Middle frontal gyrus (tissue), 1 donor: ENCODE data around the gene WFIKKN1.
A peak's percentile ranks its signal among the peaks of the same experiment; 100 is the strongest.

ENCODE experiments used
- DNase-seq: peaks from one replicate; pipeline ENCODE4 v3.0.0-alpha.2; 2015; ENCODE audit warnings: low spot score; ENCODE audit errors: extremely low spot score

Gene WFIKKN1

GRCh38 chr16:636206-637080 lies 5.7 kb downstream of the WFIKKN1 start, which contains the start of gene METTL26:
Gene METTL26, minus strand, starts transcription at chr16:636305. Its CDS starts 15 bp downstream, at chr16:636290.
- peak; percentile 91 for DNase-seq

DNA sequence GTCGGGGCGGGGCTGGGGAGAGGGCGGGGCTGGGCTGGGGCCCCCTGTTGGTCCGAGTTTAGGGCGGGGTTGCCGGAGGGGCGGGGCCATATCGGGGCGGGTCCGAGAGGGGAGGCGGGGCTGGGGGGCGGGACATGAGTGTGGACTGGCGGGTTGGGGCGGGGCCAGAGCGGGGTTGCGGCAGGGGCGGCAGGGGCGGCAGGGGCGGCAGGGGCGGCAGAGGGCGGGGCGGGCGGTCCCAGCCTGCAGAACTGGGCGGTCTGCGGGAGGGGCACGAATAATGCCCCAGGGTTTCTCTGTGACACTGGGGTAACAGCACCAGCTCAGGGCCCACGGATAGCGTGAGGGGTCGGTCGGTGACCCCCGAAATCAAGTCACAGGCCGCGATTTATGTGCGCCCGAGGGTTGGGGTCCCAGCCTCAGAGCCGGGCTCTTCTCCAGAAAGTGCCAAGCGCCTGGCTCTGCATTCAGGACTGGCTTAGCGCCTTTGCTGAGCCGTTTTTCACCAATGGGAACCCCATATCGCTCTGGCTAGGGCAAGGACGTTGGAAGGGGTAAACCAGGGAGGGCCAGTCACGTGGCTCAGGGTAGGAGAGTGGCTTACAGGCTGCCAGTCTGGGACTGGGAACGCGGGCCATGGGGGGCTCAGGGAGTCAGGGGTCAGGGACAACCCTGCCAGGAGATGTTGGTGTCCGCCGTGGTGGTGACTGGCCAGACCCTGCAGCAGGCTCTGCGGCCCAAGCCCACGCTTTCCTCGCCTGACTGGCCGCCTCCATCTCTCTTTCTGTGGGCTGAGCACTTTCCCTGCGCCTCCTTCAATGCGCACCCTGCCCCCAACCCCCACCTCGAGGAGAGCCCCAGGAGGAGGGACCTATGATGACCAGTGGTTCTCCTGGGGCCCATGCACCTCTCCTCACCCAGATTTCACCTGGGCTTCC lies 6.6 kb downstream of the WFIKKN1 start:
- DNase-seq, result no peak

DNA sequence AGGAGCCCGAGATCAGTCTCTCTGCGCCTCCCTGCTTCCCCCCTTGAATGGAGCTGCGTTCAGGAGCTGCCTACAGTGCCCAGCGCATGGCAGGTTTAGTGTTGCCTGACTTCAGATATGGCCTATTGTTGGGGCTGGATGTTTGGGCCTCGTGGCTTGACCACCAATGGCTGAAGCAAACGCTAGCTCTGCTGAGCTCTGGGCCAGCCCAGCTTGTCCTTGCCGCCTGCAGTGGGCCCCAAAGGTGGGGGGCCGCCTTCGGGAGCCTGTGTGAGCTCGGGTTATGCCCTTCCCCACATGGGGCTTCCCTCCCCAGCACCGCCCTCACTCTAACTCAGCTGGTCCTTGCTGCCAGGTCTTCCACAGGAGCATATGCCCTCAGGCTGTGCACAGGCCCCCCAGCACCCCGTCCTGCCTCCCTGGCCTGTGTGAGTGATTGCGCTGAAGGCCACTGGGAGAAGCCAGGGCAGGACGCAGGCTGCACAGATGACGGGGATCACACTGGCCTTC lies 7.3 kb downstream of the WFIKKN1 start:
- DNase-seq, result no peak

DNA sequence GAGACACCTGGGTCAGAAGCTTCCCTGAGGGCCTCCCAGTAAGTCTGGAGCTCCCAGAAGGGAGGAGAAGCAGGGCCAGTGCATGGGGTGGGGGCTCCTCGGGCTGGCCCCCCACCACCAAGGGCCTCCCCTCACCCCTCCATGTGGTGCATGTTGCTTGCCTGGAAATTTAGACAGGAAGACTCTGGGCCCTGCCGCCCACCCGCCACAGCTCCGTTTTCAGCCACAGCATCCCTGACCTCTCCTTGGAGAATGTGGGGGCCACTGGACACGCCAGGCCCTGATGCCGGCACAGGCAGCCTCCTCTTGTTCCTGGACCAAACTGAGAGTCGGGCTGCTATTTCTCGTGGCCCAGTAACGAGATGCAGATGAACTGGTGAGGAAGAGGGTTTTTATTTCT lies 8.1 kb downstream of the WFIKKN1 start:
- no peak for DNase-seq

GRCh38 chr16:640614-641013 lies 9.8 kb downstream of the WFIKKN1 start:
- DNase-seq, result no peak

- DNase-seq, result peak; percentile 47
Measured at GRCh38 chr16:641326-642188, 10.8 kb downstream of the WFIKKN1 start, which contains the start of gene MCRIP2. Gene MCRIP2, plus strand, starts transcription at chr16:641828. Its CDS starts 164 bp downstream, at chr16:641992.

GRCh38 chr16:642189-643049 lies 11.6 kb downstream of the WFIKKN1 start:
- no peak for DNase-seq

DNA sequence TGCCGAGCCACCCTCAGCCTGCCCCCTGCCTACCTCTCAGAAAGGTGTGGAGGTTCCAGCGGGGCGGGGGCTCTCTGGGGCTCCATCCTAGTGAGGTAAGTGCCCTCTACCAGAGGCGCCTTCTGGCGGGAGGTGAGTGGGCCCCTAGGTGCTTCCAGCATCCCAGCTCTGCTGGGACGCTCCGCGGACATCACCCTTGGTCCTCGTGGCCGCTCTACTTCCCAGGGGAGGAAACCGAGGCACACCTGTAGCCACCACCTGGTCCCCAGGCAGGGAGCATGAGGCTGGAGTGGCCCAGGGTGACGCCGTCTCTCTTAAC lies 12.2 kb downstream of the WFIKKN1 start:
- no peak for DNase-seq

DNA sequence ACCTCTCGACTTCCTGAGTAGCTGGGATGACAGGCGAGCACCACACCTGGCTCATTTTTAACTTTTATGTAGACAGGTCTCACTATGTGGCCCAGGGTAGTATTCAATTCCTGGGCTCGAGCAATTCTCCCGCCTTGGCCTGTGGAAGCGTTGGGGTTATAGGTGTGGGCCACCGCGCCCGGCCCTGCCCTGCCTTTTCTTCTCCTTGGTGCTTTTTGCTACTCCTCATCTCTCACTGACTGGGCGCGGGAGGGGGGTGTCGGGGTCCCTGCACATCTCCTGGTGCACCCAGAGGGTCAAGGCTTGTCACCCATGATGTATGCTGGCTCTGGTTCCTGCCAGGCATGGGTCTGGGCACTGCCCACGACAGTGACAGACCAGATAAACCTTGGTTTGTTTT lies 13.8 kb downstream of the WFIKKN1 start:
- no peak for DNase-seq

DNA sequence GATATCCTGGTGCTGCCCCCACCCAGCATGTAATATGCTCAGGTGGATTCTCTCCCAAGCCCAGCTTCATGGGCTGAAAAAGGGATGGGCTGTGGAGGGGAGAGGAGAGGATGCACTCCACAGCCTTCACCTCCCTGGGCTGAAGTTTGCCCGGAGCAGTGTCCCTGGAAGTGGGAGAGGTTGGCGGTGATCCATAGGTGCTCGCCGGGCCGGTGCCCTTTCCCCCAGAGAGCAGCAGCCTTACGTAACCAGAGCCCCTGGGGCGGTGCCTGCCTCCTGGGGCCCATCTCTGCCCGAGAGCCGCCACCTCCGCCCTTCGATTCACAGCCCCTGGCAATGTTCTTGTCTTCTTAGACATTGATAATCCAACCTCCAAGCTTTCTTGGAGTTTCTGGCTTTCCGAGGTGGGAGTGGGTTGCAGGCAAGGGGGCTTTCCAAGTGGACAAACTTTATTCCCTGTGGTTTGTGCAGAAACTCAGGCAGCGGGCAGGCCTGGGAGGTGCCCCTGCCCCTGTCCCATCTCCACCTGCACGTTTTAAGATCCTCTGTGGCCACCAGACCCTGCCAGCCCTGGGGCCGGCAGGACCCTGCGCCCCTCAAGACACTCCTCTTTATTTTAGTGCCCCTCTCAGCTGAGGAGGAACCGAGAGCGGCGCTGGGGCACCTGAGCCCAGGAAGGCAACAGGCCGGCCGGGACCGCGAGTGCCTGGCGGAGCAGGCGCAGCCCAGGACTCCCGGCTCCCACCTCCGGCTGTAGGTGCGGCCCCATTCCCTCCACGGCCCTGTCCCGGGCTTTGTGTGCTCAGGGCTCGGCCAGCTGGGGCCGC lies 15.3 kb downstream of the WFIKKN1 start:
- DNase-seq, result no peak

- DNase-seq, result no peak
Measured at GRCh38 chr16:646679-647172, 15.9 kb downstream of the WFIKKN1 start.

GRCh38 chr16:647173-647902 lies 16.6 kb downstream of the WFIKKN1 start:
- DNase-seq, result no peak

DNA sequence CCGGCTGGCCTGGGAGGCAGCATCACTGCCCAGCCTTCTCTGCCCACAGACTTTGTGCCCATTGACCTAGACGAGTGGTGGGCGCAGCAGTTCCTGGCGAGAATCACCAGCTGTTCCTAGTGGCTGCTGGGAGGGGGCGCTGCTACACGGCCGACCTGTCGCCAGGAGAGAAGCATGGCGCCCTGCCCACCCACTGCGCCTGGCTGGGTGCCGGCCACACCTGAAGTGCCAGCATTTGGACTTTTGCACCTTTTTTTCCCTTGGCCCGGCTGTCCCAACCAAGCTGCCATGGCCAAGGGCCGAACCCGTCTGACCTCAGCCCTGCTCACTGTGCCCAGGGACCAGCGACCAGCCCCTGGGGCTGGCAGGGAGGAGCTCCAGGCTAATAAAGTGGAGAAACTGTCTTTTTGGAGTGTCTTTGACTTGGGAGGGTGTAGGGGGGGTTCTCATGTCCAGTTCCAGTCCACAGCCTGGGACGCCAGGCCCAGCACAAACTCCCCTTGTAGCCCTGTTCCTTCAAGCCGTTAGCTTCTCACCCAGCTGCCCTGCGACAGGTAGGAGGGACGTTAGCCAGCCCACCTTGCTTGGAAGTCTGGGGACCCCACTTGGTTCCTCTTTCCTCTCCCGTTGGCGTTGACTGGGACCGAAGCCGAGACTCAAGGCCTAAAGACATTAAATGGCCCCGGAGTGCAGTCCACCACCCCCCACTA lies 17.4 kb downstream of the WFIKKN1 start:
- DNase-seq, result no peak

GRCh38 chr16:648781-649589 lies 18.2 kb downstream of the WFIKKN1 start, which contains the start of gene WDR90:
Gene WDR90, plus strand, starts transcription at chr16:649365. Its CDS starts 52 bp downstream, at chr16:649417.
- peak; percentile 93 for DNase-seq

DNA sequence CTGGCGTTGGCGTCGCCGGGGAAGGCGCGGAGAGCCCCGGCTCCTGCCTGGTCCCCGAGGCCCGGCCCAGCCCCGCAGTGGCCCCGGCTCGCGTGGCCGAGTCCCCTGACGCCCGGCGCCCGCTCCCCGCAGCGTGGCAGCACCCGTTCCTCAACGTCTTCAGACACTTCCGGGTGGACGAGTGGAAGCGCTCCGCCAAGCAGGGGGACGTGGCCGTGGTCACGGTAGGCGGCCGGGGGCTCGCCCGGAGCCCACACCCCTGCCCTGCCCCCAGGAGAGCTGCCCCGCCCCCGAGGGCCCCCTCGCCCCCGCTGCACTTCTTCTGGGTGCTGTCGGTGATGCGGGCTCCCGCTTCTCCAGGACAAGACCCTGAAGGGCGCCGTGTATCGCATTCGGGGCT lies 18.8 kb downstream of the WFIKKN1 start:
- DNase-seq, result no peak

- DNase-seq, result no peak
Measured at GRCh38 chr16:651844-652243, 21.1 kb downstream of the WFIKKN1 start.
